A172 (cell line): Measurements from ENCODE around the gene TEX13D. TPM values are rescaled to one million over a fixed set of nuclear protein-coding genes. Genes with fewer than 3 reads are reported as not detected.
"Not testable (repeated sequence)": the region's sequence is repeated elsewhere in the genome, so short reads cannot be mapped to it uniquely, and the experiment has no call there.

Source experiments
- DNase-seq: peaks from one replicate; pipeline ENCODE4 v3.0.0-alpha.2; 2015; ENCODE audit warnings: low spot score
- total RNA-seq: library from RNA; depleted of rRNA; stranded (reverse); fragments of >200 nt; shearing (Covaris generic); gene quantifications from 2 replicates; pipeline ENCODE4 v1.2.3, GENCODE V29; 2014; rRNA removed

Gene TEX13D
- total RNA-seq: not detected in 2 replicates

GRCh38 chrX:124332481-124333424 is at the start of gene TEX13D:
Gene TEX13D, plus strand, starts transcription at chrX:124332660. Its CDS starts 258 bp downstream, at chrX:124332918.
- DNase-seq: no peak

- no peak for DNase-seq
These were observed 43.0 kb upstream of the TEX13D start for GRCh38 chrX:124289443-124289842.

GRCh38 chrX:124293810-124294209 is 38.6 kb upstream of the TEX13D start:
- DNase-seq: no peak

GRCh38 chrX:124299323-124299722 is 33.1 kb upstream of the TEX13D start:
- not testable (repeated sequence) for DNase-seq

GRCh38 chrX:124300405-124300804 is 32.1 kb upstream of the TEX13D start:
- DNase-seq: no peak

- DNase-seq: no peak
These were observed 25.1 kb upstream of the TEX13D start for GRCh38 chrX:124307253-124307907.

GRCh38 chrX:124325732-124326131 is 6.7 kb upstream of the TEX13D start:
- no peak for DNase-seq

GRCh38 chrX:124328765-124329164 is 3.7 kb upstream of the TEX13D start:
- peak; percentile 0 for DNase-seq

GRCh38 chrX:124333862-124334261 is 1.4 kb downstream of the TEX13D start:
- no peak for DNase-seq

GRCh38 chrX:124334555-124334954 is 2.1 kb downstream of the TEX13D start:
- DNase-seq: not testable (repeated sequence)

- no peak for DNase-seq
These were observed 3.1 kb downstream of the TEX13D start for GRCh38 chrX:124335598-124335997.

GRCh38 chrX:124337916-124338315 is 5.5 kb downstream of the TEX13D start:
- DNase-seq: no peak

GRCh38 chrX:124338733-124339514 is 6.5 kb downstream of the TEX13D start:
- no peak for DNase-seq

GRCh38 chrX:124341396-124342132 is 9.1 kb downstream of the TEX13D start:
- no peak for DNase-seq

GRCh38 chrX:124342174-124342867 is 9.9 kb downstream of the TEX13D start:
- DNase-seq: no peak

GRCh38 chrX:124343016-124343415 is 10.6 kb downstream of the TEX13D start:
- no peak for DNase-seq

- DNase-seq: no peak
These were observed 11.8 kb downstream of the TEX13D start for GRCh38 chrX:124344246-124344645.

GRCh38 chrX:124346117-124346876 is 13.8 kb downstream of the TEX13D start, which contains the start of gene SH2D1A:
Gene SH2D1A, plus strand, starts transcription at chrX:124346563. Its CDS starts 80 bp downstream, at chrX:124346643.
- DNase-seq: no peak

- no peak for DNase-seq
These were observed 14.4 kb downstream of the TEX13D start for GRCh38 chrX:124346877-124347241.

GRCh38 chrX:124347242-124347641 is 14.8 kb downstream of the TEX13D start:
- DNase-seq: no peak
